CD1c-positive myeloid dendritic cell (primary cell): ENCODE measurements around the gene RBM11.
"Not testable (repeated sequence)": the region's sequence is repeated elsewhere in the genome, so short reads cannot be mapped to it uniquely, and the experiment has no call there.

Experiments
- DNase-seq: peaks from one replicate; pipeline ENCODE4 v3.0.0-alpha.2; 2016; ENCODE audit errors: extremely low spot score

Gene RBM11

DNA sequence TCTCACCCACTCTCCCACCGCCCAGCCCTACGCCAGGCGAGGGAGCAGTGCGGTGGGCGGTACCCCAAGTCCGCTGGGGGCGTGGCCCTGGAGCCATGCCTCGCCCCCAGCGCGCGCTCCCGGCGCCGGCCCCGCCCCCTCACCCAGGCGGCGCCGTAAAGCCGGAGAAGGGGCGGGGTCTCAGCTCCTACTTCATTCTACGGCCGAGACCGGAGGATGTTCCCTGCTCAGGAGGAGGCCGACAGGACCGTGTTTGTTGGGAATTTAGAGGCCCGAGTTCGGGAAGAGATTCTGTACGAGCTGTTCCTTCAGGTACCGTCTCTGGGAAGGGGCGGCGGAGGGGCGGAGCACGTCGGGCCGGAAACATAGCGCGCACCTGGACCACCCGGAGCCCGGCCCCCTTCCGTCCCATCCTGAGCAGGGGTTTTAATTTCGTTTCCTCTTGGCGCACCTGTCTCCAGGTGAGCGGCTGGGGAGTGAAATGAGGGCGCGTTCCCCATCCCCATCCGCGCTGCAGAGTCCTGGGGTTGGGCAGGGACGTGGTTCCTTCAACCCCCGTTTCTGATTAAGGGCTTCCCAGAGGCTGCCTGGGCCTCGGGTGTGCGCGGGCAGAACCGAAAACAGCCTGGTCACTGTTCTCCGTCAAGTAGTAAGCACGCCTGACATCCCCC lies at the start of gene RBM11:
Gene RBM11, plus strand, starts transcription at position 187 of the 671 bp plus-strand sequence. Its CDS starts 30 bp downstream, at position 217.
- DNase-seq = peak; percentile 85

DNA sequence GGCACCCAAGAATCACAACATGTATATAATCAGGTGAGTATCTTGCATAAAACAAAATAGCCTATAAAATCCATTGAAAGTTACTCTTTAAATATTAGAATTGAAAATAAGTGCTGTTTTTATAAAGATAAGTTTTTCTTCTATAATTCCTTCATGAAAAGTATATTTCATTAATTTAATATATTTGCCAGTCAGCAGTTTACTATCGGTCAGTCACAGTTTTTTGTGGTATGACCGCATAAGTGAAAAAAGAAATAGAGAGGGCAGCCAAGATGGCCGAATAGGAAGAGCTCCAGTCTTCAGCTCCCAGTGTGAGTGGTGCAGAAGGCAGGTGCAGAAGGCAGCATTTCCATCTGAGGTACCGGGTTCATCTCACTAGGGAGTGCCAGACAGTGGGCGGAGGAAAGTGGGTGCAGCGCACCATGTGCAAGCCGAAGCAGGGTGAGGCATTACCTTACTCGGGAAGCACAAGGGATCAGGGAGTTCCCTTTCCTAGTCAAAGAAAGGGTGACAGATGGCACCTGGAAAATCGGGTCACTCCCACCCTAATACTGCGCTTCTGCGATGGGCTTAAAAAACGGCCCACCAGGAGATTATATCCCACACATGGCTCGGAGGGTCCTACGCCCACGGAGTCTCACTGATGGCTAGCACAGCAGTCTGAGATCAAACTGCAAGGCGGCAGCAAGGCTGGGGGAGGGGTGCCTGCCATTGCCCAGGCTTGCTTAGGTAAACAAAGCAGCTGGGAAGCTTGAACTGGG lies 49.3 kb upstream of the RBM11 start:
- not testable (repeated sequence) for DNase-seq

DNA sequence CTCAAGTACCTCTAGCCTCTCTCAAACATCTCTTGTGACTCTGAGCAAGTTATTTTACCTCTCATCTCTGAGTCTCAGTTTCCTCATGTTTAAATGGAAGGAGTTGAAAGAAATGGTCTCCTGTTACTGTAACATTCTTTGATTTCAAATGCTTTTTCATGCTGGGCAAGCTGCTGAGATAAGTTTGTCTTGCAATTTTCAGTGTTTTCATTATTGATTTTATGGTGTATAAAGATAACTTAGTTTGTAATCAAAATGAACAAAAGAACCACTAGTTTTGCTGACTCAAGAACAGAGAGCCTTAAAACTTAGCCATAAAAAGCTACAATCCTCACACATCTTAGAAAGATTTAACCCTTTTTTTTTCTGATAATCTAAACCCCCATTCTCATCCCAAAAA lies 9.7 kb upstream of the RBM11 start:
- DNase-seq = no peak

DNA sequence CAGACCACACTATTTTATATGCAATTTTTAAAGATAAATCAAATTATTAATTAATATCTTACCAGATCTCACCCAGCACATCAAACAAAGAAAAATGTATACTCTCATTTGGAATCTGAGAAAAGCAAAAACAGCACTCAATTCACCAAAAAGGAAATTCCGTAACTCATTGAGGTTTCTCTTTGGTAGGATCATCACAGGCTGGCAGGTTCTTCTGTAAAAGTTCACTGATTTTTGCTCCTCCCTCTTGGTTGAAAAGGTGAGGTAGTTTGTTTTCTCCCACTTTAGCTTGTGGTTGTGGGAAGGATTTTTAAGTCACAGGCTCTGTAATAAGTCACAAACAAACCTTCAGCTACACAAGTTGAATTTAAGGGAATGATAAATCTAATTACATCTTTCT lies 5.2 kb upstream of the RBM11 start, which contains the start of gene LIPI:
Gene LIPI, minus strand, starts transcription at position 218 of the 400 bp plus-strand sequence. Its CDS starts 110 bp downstream, at position 108.
- no peak for DNase-seq

DNA sequence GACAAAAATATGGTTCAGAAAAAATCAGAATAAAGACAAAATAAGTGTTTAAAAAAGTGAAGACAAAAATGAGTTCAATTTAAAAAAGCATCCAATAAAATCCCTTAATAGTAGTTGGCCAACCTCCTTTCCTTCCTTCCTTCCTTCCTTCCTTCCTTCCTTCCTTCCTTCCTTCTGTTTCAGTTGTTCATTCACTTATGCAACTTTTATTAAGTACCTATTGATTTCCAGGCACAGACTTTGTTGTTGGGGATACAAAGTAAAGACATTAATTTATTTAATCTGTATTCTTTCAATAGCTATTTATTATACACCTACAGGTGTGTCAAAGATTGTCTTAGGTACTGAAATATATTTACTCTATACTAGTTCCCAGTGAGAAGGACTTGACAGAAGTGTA lies 2.8 kb upstream of the RBM11 start:
- no peak for DNase-seq

DNA sequence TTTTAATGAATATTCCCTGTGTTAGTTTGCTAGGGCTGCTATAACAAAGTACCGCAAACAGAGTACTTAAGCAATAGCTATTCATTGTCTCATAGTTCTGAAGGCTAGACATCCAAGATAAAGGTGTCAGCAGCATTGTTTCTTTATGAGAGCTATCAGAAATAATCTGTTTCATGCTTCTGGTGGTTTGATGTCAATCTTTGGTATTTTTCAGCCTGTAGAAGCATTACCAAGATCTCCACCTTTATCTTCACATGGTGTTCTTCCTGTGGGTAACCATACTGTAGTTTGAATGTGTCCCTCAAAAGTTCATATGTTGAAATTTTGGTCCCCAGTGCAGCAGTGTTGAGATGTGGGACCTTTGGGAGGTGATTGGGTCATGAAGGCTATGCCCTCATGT lies 7.4 kb downstream of the RBM11 start:
- no peak for DNase-seq

GRCh38 chr21:14229399-14229798 lies 13.4 kb downstream of the RBM11 start:
- no peak for DNase-seq

DNA sequence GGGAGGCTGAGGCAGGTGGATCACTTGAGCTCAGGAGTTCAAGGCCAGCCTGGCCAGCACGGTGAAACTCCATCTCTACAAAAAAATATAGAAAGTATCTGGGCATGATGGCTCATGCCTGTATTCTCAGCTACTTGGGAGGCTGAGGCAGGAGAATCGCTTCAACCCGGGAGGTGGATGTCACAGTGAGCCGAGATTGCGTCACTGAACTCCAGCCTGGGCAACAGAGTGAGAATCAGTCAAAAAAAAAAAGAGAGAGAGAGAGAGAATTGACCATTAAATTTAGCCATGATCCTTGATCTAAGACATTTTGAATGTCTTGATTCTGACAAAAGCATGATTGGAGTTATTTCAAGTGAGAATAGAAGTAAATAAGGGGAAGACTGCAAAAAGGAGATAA lies 19.1 kb downstream of the RBM11 start:
- no peak for DNase-seq

DNA sequence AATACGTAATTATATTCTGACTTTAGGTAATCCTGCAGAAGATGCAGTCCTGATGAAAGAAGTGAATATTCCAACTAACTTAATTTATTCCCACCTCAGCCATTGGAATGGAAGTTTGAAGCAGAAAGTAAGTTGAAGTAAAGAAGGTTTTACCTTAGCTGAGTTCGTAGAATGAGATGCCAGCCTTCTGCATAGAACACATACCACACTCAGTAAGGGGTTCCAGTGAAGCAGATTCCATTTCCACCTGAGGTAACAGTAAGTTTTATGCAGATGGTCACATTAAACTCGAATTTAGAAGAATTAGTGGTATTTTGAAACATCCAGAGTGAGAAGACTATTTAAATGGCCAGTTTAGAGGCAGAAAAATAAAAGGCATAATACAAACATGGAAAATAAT lies 20.2 kb downstream of the RBM11 start:
- no peak for DNase-seq

DNA sequence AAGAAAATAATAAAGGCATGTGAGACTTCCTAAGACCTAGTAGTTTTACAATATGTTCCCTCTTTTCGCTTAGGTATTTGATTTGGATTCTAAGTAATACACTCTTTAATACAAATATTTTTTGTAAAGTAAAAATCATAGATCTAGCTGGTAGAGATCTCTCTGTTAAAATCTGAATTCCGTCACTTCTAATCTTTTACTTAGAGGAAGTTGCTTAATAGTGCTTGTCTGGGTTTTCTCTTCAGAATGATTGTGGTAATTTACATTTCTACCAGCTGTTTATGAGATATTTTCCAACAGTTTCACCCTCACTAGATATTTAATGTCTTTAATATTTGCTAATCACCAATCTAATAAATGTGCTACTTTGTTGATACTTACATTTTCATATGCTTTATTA lies 23.3 kb downstream of the RBM11 start:
- DNase-seq = no peak

DNA sequence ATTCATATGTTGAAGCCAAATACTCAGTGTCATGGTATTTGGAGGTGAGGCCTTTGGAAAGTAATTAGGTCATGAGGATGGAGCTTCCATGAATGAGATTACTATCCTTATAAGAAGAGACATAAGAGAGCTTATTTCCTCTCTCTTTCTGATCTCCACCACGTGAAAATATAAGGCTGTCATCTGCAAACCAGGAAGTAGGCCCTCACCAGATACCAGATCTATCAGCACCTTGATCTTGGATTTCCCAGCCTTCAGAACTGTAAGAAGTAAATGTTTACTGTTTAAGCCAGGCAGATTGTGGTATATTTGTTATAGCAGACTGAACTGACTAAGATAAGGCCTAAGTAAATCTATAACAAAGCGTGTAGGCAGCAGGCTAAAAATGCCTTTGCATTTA lies 25.3 kb downstream of the RBM11 start:
- DNase-seq = no peak

- DNase-seq = no peak
Measured at GRCh38 chr21:14243461-14243860, 27.5 kb downstream of the RBM11 start.

DNA sequence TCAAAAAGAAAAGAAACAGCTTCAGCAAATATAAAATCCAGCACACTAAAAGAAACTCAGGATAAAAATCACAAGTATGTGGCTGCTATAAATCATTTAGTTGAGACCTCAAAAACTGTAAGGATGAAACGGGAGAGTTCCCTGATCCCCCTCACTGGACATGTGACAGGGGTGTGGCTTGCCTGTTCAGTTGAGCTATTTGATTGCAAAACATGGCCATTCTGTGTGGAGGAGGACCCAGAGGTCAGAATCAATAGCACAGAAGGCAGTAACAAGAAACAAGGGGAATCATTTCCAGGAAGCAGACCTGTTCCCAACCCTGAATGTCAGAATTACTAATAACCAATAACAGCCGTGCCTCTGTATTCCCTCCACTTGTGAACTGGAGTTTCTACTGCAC lies 27.9 kb downstream of the RBM11 start:
- no peak for DNase-seq

GRCh38 chr21:14244911-14245310 lies 29.0 kb downstream of the RBM11 start:
- no peak for DNase-seq

- no peak for DNase-seq
Measured at GRCh38 chr21:14245711-14246110, 29.8 kb downstream of the RBM11 start.

DNA sequence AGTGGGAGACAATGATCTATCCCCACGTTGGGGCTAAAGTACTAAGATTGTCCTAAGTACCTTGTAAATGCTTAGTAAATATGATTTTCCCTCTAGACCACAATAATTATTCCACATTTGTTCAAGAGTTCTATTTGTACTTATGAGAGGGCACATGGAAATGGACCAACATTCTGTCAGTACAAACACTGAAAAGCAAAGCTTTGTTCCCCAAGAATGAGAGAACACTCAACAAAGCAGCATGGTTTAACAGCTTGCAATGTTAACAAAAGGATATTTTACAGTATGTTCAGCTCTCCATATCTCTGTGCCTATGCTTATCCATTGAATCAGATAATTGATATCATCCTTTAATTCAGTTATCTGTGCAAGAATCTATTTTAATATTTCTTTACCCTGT lies 35.4 kb downstream of the RBM11 start:
- DNase-seq = no peak

- DNase-seq = peak; percentile 56
Measured at GRCh38 chr21:14259747-14260146, 43.8 kb downstream of the RBM11 start.

- no peak for DNase-seq
Measured at GRCh38 chr21:14260174-14260764, 44.3 kb downstream of the RBM11 start.

GRCh38 chr21:14262039-14262438 lies 46.1 kb downstream of the RBM11 start:
- DNase-seq = no peak

DNA sequence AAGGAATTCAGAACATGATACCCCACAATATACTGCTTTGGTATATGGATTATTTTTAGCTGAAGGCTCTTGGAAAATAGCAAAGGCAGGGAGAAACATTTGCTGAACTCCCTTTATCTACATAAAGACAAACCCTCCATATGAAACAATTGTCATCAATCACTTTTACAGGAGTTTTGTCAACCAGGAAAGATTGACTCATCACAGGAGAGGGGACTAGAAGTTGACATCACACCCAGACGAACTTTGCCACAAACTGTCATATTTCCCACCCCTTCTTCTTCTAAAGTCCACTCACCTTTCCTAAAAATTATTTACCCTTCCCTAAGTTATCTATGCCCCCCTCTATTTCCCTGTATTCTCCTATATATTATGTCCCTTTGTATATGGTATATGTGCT lies 47.9 kb downstream of the RBM11 start:
- no peak for DNase-seq

- DNase-seq = no peak
Measured at GRCh38 chr21:14265023-14265422, 49.1 kb downstream of the RBM11 start.

- DNase-seq = no peak
Measured at GRCh38 chr21:14267076-14267475, 51.1 kb downstream of the RBM11 start.

GRCh38 chr21:14270631-14271030 lies 54.7 kb downstream of the RBM11 start:
- DNase-seq = no peak
